AG08396 (cell line): ENCODE results near the gene CRYZ.
A peak's percentile ranks its signal among the peaks of the same experiment; 100 is the strongest.
"Not testable (repeated sequence)": the region's sequence is repeated elsewhere in the genome, so short reads cannot be mapped to it uniquely, and the experiment has no call there.

Experiments used
- DNase-seq: peaks from one replicate; pipeline ENCODE4 v3.0.0; 2012; ENCODE audit warnings: low spot score, mixed read lengths

The CRYZ gene

GRCh38 chr1:74732960-74733603, at the start of gene CRYZ, which contains the start of gene TYW3:
Gene CRYZ, minus strand, starts transcription at chr1:74733050. Its CDS starts 8,229 bp downstream, at chr1:74724821.
Gene TYW3, plus strand, starts transcription at chr1:74733152. Its CDS starts 93 bp downstream, at chr1:74733245.
- DNase-seq = peak; percentile 81

- no peak for DNase-seq
Measured at GRCh38 chr1:74780594-74780993, 47.7 kb upstream of the CRYZ start.

- no peak for DNase-seq
Measured at GRCh38 chr1:74779750-74780149, 46.9 kb upstream of the CRYZ start.

- no peak for DNase-seq
Measured at GRCh38 chr1:74777525-74777924, 44.7 kb upstream of the CRYZ start.

GRCh38 chr1:74775735-74776134, 42.9 kb upstream of the CRYZ start:
- no peak for DNase-seq

GRCh38 chr1:74773582-74773981, 40.7 kb upstream of the CRYZ start:
- DNase-seq = no peak

GRCh38 chr1:74772945-74773344, 40.1 kb upstream of the CRYZ start:
- no peak for DNase-seq

- peak; percentile 25 for DNase-seq
Measured at GRCh38 chr1:74771913-74772515, 39.2 kb upstream of the CRYZ start.

- DNase-seq = peak; percentile 5
Measured at GRCh38 chr1:74767490-74767889, 34.6 kb upstream of the CRYZ start.

- no peak for DNase-seq
Measured at GRCh38 chr1:74766579-74766978, 33.7 kb upstream of the CRYZ start.

GRCh38 chr1:74763807-74764206, 31.0 kb upstream of the CRYZ start:
- no peak for DNase-seq

GRCh38 chr1:74756650-74757049, 23.8 kb upstream of the CRYZ start:
- DNase-seq = not testable (repeated sequence)

- no peak for DNase-seq
Measured at GRCh38 chr1:74755475-74755874, 22.6 kb upstream of the CRYZ start.

- DNase-seq = no peak
Measured at GRCh38 chr1:74753104-74753503, 20.3 kb upstream of the CRYZ start.

GRCh38 chr1:74748960-74749359, 16.1 kb upstream of the CRYZ start:
- no peak for DNase-seq

- not testable (repeated sequence) for DNase-seq
Measured at GRCh38 chr1:74745247-74745646, 12.4 kb upstream of the CRYZ start.

GRCh38 chr1:74740307-74740980, 7.6 kb upstream of the CRYZ start:
- not testable (repeated sequence) for DNase-seq

- no peak for DNase-seq
Measured at GRCh38 chr1:74737333-74737732, 4.5 kb upstream of the CRYZ start.

- DNase-seq = peak; percentile 53
Measured at GRCh38 chr1:74733604-74734484, 994 bp upstream of the CRYZ start.

GRCh38 chr1:74732071-74732946, 541 bp downstream of the CRYZ start:
- peak; percentile 14 for DNase-seq

- DNase-seq = peak; percentile 12
Measured at GRCh38 chr1:74731399-74732052, 1.3 kb downstream of the CRYZ start.
